ENCODE results near the gene IGSF9B.

IGSF9B gene

DNA sequence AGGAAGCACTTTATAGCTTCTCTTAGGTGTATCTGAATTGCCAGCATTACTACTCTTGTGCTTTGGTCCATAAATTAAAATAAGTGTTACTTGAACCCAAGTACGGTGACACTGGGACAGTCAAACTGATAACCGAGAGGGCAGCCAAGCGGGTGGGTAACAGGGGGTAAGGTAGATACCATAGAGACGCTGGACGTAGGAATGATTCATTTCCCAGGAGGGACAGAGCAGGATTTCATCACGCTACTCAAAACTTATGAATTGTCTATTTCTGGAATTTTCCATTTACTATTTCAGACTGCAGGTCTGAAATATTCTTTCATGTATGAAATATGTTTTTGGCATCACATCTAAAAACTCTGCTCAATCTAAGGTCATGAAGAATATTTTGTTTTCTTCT, 96.6 kb downstream of the IGSF9B start:
- TF ChIP-seq, protein P1, sequence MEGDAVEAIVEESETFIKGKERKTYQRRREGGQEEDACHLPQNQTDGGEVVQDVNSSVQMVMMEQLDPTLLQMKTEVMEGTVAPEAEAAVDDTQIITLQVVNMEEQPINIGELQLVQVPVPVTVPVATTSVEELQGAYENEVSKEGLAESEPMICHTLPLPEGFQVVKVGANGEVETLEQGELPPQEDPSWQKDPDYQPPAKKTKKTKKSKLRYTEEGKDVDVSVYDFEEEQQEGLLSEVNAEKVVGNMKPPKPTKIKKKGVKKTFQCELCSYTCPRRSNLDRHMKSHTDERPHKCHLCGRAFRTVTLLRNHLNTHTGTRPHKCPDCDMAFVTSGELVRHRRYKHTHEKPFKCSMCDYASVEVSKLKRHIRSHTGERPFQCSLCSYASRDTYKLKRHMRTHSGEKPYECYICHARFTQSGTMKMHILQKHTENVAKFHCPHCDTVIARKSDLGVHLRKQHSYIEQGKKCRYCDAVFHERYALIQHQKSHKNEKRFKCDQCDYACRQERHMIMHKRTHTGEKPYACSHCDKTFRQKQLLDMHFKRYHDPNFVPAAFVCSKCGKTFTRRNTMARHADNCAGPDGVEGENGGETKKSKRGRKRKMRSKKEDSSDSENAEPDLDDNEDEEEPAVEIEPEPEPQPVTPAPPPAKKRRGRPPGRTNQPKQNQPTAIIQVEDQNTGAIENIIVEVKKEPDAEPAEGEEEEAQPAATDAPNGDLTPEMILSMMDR (IDR thresholded peaks at IDR 0.05), result no peak

Measured in LNCAP (cell line).